WTC11 (cell line): ENCODE measurements around the gene NEK2.

Source experiments
- ATF1 ChIP-seq: sonication (generic); formaldehyde crosslinking; IDR thresholded peaks from 2 replicates; pipeline ENCODE4 v1.8.1; 2023; ENCODE audit warnings: mild to moderate bottlenecking, moderate library complexity, missing genetic modification reagents
- CREM ChIP-seq: sonication (generic); formaldehyde crosslinking; IDR thresholded peaks from 2 replicates; pipeline ENCODE4 v1.8.1; 2022; ENCODE audit warnings: mild to moderate bottlenecking, missing genetic modification reagents, moderate library complexity
- ETV6 ChIP-seq: sonication (generic); formaldehyde crosslinking; IDR thresholded peaks from 2 replicates; pipeline ENCODE4 v1.8.1; 2022; ENCODE audit warnings: mild to moderate bottlenecking, missing genetic modification reagents
- ZNF416 ChIP-seq: fragments of 250-450 bp; sonication (Bioruptor Pico); IDR thresholded peaks from 2 replicates; pipeline ENCODE4 v1.9.0; 2021; ENCODE audit warnings: mild to moderate bottlenecking, inconsistent platforms
- TF ChIP-seq, protein P1 (sequence below): sonication (generic); formaldehyde crosslinking; IDR thresholded peaks from 2 replicates; pipeline ENCODE4 v1.8.1; 2022; ENCODE audit warnings: mild to moderate bottlenecking, moderate library complexity, missing genetic modification reagents
- TF ChIP-seq, protein P2 (sequence below): fragments of 200-600 bp; IDR thresholded peaks from 2 replicates; pipeline ENCODE4 v1.8.0; 2022; ENCODE audit warnings: antibody characterized with exemption
- TF ChIP-seq, protein P3 (sequence below): sonication (generic); formaldehyde crosslinking; IDR thresholded peaks from 2 replicates; pipeline ENCODE4 v1.8.0; 2022; ENCODE audit warnings: mild to moderate bottlenecking, missing genetic modification reagents
- TF ChIP-seq, protein P4 (sequence below): sonication (generic); formaldehyde crosslinking; conservative IDR thresholded peaks from 2 replicates; pipeline ENCODE4 v1.8.1; 2023; ENCODE audit warnings: mild to moderate bottlenecking, low read depth, missing genetic modification reagents, moderate library complexity

DNA sequence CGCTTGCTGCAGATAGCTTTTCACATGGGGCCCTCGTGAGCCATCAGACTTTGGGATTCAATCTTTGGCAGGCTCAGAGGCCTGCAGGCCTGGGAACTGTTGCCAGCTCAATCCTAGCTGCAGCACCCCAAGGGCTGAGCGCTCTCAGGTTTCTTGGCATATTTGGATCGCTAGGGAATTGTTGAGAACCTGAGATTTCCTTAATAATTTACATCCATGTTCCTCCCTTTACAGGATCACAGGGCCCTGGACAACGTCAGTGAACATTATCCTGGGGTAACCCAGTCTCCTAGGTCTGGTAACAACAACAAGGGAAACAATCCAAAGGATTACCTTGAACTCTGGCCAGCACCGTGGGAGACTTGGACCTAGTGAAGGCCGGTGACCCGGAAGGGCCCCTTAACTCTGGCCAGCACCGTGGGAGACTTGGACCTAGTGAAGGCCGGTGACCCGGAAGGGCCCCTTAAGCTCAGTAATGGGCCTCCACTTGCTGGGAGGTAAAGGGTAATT lies 49.3 kb upstream of the NEK2 start:
- TF ChIP-seq, protein P1, sequence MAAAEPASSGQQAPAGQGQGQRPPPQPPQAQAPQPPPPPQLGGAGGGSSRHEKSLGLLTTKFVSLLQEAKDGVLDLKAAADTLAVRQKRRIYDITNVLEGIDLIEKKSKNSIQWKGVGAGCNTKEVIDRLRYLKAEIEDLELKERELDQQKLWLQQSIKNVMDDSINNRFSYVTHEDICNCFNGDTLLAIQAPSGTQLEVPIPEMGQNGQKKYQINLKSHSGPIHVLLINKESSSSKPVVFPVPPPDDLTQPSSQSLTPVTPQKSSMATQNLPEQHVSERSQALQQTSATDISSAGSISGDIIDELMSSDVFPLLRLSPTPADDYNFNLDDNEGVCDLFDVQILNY (CRISPR knock-in tag): no peak
- TF ChIP-seq ZNF416 (CRISPR knock-in tag): no peak
- TF ChIP-seq, protein P2, sequence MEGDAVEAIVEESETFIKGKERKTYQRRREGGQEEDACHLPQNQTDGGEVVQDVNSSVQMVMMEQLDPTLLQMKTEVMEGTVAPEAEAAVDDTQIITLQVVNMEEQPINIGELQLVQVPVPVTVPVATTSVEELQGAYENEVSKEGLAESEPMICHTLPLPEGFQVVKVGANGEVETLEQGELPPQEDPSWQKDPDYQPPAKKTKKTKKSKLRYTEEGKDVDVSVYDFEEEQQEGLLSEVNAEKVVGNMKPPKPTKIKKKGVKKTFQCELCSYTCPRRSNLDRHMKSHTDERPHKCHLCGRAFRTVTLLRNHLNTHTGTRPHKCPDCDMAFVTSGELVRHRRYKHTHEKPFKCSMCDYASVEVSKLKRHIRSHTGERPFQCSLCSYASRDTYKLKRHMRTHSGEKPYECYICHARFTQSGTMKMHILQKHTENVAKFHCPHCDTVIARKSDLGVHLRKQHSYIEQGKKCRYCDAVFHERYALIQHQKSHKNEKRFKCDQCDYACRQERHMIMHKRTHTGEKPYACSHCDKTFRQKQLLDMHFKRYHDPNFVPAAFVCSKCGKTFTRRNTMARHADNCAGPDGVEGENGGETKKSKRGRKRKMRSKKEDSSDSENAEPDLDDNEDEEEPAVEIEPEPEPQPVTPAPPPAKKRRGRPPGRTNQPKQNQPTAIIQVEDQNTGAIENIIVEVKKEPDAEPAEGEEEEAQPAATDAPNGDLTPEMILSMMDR: no peak
- TF ChIP-seq ATF1 (CRISPR knock-in tag): no peak
- TF ChIP-seq, protein P3, sequence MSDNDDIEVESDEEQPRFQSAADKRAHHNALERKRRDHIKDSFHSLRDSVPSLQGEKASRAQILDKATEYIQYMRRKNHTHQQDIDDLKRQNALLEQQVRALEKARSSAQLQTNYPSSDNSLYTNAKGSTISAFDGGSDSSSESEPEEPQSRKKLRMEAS (CRISPR knock-in tag): no peak
- TF ChIP-seq ETV6 (CRISPR knock-in tag): no peak
- TF ChIP-seq CREM (CRISPR knock-in tag): no peak
- TF ChIP-seq, protein P4, sequence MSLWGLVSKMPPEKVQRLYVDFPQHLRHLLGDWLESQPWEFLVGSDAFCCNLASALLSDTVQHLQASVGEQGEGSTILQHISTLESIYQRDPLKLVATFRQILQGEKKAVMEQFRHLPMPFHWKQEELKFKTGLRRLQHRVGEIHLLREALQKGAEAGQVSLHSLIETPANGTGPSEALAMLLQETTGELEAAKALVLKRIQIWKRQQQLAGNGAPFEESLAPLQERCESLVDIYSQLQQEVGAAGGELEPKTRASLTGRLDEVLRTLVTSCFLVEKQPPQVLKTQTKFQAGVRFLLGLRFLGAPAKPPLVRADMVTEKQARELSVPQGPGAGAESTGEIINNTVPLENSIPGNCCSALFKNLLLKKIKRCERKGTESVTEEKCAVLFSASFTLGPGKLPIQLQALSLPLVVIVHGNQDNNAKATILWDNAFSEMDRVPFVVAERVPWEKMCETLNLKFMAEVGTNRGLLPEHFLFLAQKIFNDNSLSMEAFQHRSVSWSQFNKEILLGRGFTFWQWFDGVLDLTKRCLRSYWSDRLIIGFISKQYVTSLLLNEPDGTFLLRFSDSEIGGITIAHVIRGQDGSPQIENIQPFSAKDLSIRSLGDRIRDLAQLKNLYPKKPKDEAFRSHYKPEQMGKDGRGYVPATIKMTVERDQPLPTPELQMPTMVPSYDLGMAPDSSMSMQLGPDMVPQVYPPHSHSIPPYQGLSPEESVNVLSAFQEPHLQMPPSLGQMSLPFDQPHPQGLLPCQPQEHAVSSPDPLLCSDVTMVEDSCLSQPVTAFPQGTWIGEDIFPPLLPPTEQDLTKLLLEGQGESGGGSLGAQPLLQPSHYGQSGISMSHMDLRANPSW (CRISPR knock-in tag): no peak
